ENCODE data around the gene HPSE2. TPM values are rescaled to one million over a fixed set of nuclear protein-coding genes. Genes with fewer than 3 reads are reported as not detected.
A peak's percentile ranks its signal among the peaks of the same experiment; 100 is the strongest.

HPSE2 gene
- total and polyA plus RNA-seq, 2 of the 13 experiments (the other 11 are each of a cell fraction or from before 2014, with no cell fraction given) = 0.01 TPM; not detected in 1

DNA sequence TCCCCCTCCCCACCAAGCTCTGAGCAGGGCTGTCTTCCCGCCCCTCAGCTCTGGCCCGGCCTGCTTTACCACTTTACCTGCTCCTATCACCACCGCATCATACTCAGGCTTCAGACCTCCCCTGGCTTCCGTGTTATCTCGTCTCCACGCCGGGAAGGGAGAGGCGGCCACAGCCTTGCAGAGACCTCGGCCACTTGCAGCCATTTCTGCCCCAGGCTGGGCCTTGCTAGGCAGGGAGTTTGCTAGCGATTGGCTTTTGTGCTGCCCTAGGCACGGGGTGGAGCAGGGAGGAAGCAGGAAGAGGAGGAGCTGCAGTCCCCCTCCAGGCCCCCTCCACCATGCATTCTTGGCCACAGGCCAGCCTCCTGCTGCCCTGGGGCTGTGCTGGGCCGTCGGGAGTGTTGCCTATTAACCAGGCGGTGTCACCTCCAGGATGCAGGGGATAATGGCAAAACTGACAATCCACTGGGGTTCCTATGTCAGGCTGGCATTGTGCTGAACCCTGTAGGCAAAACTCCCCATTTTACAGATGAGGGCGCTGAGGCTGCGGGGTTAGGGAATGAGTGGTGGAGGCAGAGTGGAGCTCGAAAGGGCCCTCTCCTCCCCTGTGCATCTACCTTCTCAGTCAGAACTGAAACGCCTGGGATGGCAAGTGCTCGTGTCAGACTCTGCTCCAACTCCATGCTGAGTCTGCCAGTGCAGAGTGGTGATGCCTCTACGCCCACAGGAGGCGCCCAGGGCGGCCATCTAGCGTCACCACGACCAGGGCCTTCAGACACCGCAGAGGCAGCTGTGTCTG lies 820.5 kb downstream of the HPSE2 start, which contains the start of gene PYROXD2 (continued):
- TF ChIP-seq ZNF101 (CRISPR knock-in tag; IDR thresholded peaks at IDR 0.05; ENCODE audit: borderline replicate concordance, low read depth) (no peak), ZBTB4 (CRISPR knock-in tag; IDR thresholded peaks at IDR 0.05; ENCODE audit: borderline replicate concordance) (0 out of 2 replicates have a peak, but pooled peaks have one; percentile 19), DRAP1 (CRISPR knock-in tag; IDR thresholded peaks at IDR 0.05) (peak; percentile 96), SP5 (CRISPR knock-in tag; IDR thresholded peaks at IDR 0.05; ENCODE audit: borderline replicate concordance, low read depth) (peak; percentile 95), ATF4 (CRISPR knock-in tag; IDR thresholded peaks at IDR 0.05) (no peak), BORCS8-MEF2B (CRISPR knock-in tag; IDR thresholded peaks at IDR 0.05) (peak; percentile 83), MZF1 (CRISPR knock-in tag; IDR thresholded peaks at IDR 0.05; ENCODE audit: borderline replicate concordance) (0 out of 2 replicates have a peak, but pooled peaks have one; percentile 38), NFIB (CRISPR knock-in tag; IDR thresholded peaks at IDR 0.05; ENCODE audit: borderline replicate concordance) (peak; percentile 91; the same call in 1 of the 2 replicates), ZNF562 (CRISPR knock-in tag; IDR thresholded peaks at IDR 0.05; ENCODE audit: borderline replicate concordance) (no peak), ZNF335 (CRISPR knock-in tag; IDR thresholded peaks at IDR 0.05) (no peak), ZNF709 (CRISPR knock-in tag; IDR thresholded peaks at IDR 0.05) (peak; percentile 75; the same call in 1 of the 2 replicates), RFX1 (IDR thresholded peaks at IDR 0.05) (no peak), ZNF788 (CRISPR knock-in tag; IDR thresholded peaks at IDR 0.05; ENCODE audit: borderline replicate concordance) (peak; percentile 81; the same call in 1 of the 2 replicates), RFX5 (IDR thresholded peaks at IDR 0.05; ENCODE audit: low read depth, low read length) (no peak), KDM5A (IDR thresholded peaks at IDR 0.05; ENCODE audit: borderline replicate concordance, low read length) (no peak), ZNF350 (CRISPR knock-in tag; IDR thresholded peaks at IDR 0.05; ENCODE audit: borderline replicate concordance, low read depth) (peak; percentile 62; the same call in 1 of the 2 replicates), SMAD9 (CRISPR knock-in tag; IDR thresholded peaks at IDR 0.05) (0 out of 2 replicates have a peak, but pooled peaks have one; percentile 79), KDM6A (CRISPR knock-in tag; IDR thresholded peaks at IDR 0.05; ENCODE audit: low read depth) (no peak), FOXA3 (CRISPR knock-in tag; IDR thresholded peaks at IDR 0.05) (peak; percentile 34; the same call in 1 of the 2 replicates), SAFB2 (CRISPR knock-in tag; IDR thresholded peaks at IDR 0.05; ENCODE audit: borderline replicate concordance, low read depth) (peak; percentile 52; the same call in 1 of the 2 replicates), ZBTB3 (CRISPR knock-in tag; IDR thresholded peaks at IDR 0.05; ENCODE audit: borderline replicate concordance, low read depth) (no peak)
- TF ChIP-seq, protein P1, sequence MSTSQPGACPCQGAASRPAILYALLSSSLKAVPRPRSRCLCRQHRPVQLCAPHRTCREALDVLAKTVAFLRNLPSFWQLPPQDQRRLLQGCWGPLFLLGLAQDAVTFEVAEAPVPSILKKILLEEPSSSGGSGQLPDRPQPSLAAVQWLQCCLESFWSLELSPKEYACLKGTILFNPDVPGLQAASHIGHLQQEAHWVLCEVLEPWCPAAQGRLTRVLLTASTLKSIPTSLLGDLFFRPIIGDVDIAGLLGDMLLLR (CRISPR knock-in tag; IDR thresholded peaks at IDR 0.05) = no peak
- TF ChIP-seq, protein P2, sequence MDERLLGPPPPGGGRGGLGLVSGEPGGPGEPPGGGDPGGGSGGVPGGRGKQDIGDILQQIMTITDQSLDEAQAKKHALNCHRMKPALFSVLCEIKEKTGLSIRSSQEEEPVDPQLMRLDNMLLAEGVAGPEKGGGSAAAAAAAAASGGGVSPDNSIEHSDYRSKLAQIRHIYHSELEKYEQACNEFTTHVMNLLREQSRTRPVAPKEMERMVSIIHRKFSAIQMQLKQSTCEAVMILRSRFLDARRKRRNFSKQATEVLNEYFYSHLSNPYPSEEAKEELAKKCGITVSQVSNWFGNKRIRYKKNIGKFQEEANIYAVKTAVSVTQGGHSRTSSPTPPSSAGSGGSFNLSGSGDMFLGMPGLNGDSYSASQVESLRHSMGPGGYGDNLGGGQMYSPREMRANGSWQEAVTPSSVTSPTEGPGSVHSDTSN (CRISPR knock-in tag; IDR thresholded peaks at IDR 0.05) = no peak
